HG03571 (cell line): ENCODE results near the gene GHRHR.

Source experiments
- ATAC-seq: cut with Tn5 transposase; IDR thresholded peaks from one replicate; pipeline ENCODE4 v1.9.1; 2021; ENCODE audit not compliant: unreplicated experiment

GHRHR gene

GRCh38 chr7:30984359-30985107 is 20.8 kb downstream of the GHRHR start:
- no peak for ATAC-seq

DNA sequence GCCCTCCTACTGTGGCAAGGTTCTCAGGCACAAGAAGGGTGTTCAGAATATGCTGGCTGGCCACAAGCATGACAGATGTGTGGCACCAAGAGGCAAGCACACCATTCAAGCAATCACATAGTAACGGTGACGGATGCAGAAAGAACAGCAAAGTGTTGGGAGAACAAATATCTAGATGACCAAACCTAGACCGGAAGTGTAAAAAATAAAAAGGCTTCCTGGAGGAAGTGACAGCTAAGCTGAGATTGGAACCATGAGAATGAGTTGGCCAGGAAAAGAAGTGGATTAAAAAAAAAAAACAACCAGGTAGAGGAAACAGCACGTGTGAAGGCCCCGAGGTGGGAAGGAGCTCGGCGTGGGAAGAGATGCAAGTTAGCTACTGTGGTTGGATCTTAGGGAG is 22.0 kb downstream of the GHRHR start:
- ATAC-seq, result no peak

DNA sequence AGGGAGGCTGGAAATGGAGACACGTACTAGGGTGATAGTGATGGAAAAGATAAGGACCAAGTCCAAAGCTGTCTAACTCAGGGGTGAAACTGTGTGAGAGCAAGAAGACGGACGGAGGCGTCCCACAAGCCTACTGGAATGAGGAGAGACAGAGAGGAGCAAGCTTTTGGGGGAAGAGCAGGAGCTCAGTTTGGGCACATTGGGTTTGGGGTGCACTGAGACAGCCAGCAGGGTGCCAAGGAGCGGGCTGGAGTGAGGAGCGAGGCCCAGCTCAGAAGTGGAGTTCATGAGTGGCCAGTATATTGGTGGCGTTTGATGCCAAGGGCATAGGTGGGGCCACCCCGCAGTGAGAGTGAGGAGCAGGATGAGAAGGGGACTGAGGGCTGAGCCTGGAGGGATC is 22.6 kb downstream of the GHRHR start:
- ATAC-seq, result no peak

- no peak for ATAC-seq
Measured at GRCh38 chr7:30986738-30987137, 23.0 kb downstream of the GHRHR start.

- ATAC-seq, result no peak
Measured at GRCh38 chr7:30987178-30987577, 23.4 kb downstream of the GHRHR start.

- ATAC-seq, result no peak
Measured at GRCh38 chr7:30987936-30988335, 24.2 kb downstream of the GHRHR start.

GRCh38 chr7:30988351-30989005 is 24.7 kb downstream of the GHRHR start:
- no peak for ATAC-seq

- ATAC-seq, result no peak
Measured at GRCh38 chr7:30989008-30989823, 25.5 kb downstream of the GHRHR start.

- no peak for ATAC-seq
Measured at GRCh38 chr7:30989824-30990672, 26.3 kb downstream of the GHRHR start.

DNA sequence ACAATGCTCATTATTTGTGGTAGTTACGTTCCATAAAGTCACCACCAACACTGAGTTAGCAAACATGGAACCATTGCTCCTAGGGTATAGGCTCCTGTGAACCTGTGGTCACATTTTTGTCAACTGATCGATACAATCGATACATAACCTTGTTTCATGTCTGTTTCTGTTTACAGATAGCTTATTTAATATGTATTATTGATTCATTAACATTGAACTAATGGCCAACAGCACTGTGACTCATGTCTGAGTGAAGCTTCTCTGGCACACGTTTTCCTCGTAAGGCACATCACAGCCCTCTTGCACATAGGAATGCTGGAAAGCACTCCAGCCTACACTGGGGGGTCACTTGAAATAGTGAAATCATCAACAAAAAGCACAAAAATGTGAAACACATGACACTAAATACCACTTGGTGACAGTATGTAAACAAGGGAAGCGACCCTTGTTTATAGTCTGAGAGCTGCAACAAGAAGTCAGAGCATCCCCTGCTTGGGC is 27.0 kb downstream of the GHRHR start:
- ATAC-seq, result no peak

DNA sequence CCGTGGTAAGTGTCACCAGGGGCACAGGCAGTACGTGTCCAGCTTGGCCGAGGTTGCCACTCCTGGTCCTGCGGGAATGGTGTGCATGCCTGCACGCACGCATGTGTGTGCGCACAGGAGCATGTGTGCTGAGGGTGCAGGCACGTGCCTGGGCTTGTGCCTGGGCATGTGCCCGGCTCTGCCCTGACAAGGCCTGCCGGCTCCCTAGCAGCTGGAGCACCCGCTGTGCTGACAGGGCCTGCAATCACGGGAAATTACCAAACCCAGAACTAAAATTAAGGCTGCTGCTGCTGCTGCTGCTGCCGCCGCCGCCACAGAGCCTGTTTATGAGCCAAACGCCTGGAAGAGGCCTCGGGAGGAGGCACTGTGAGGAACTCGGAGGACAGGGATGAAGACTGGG is 28.7 kb downstream of the GHRHR start:
- no peak for ATAC-seq

DNA sequence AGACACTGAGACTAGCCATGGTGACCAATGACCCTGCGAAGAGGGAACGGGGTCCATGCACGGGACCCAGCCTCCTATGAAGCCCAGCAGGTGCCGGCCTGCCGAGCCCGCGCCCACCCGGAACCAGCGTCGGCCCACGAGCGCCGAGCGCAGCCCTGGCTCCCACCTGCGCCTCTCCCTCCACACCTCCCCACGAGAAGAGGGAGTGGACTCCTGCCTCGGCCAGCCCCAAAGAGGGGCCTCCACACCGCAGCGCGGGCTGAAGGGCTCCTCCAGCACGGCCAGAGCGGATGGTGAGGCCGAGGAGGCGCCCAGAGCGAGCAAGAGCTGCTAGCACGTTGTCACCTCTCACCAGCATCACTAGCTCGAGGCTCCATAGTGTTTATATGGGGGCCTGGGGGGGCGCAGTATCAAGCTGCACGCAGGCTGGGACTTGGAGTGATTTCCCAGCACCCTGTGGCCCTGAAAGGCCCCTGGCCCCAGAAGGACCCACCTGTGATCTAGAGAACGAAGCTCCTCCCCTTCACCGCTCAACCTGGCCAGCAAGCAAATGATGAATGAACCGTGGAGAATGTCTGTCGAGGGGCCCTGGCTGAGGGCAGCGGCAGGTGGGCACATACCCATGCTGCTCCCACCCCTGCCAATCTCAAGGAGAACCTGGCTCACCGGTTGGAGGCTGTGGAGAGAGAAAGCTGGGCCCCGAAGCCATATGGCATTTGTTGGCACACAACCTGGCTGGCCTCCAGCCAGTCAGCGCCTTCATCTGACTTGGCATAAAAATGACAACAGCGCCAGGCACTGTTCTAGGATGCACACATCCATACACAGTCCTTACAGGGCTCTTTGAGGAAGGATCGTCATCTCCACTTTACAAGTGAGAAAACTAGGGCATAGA is 30.7 kb downstream of the GHRHR start:
- no peak for ATAC-seq

DNA sequence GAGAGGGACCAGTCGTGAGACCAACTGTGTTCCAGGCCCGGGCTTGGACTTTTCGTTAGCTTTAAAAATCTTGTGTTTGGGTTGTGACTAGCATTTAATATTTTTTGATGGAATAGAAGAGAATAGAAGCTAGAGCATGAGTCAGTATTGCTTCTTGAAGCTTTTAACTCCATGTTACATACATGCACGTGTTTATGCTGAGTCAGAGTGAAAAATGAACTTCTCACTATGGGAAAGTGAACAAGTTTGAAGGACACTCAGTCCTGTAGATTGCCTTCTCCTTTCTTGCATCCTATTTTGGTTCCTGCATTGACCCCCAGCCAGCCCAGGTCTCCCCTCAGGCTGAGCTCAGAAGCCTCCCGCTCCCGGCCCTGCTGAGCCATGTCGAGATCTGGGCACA is 31.8 kb downstream of the GHRHR start:
- no peak for ATAC-seq

- ATAC-seq, result no peak
Measured at GRCh38 chr7:30996256-30996655, 32.5 kb downstream of the GHRHR start.

GRCh38 chr7:30996883-30997282 is 33.1 kb downstream of the GHRHR start:
- no peak for ATAC-seq

DNA sequence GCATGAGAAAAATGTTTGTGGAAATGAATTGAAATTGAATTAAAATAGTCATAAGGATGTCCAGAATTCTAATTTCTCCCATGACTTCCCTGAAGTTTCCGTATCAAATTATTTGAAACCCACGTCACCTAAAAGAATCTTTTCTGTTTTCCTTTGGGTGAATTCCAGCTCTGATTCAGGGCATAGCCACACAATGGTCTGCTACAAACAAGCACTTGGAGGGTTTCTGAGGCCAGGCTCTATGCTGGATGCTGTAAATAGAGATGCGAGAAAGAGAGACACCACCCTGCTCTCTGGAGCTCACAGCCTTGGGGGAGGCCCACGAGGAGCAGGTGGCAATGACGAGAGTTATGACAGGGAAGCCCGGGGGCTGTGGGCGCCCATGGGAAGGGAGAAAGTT is 33.6 kb downstream of the GHRHR start:
- no peak for ATAC-seq

GRCh38 chr7:30998180-30998579 is 34.4 kb downstream of the GHRHR start:
- no peak for ATAC-seq

DNA sequence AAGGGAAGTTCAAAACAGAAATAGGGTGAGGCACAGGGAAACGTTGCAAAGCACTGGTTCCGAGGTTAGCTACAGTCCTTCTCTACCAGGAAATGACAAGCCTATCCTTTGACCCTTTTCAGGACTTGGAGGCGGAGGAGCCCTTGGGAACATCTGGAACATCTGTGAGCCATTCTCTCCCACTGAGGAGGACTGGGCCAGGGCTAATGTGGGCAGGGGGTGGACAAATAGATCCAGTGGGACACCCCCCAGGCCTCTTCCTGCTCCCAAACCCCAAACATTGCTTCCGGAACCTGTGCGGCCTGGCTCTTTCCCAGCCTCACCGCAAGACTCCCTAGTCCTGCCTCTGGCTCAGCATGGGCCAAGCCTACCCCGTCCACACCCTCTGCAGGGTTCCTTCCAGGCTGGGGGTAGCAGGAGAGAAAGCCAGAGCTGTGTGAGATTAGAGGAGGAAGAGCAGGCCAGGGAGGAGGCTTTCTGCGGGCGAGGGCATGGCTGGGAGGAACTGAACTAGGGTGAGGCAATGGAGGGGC is 36.5 kb downstream of the GHRHR start:
- no peak for ATAC-seq

GRCh38 chr7:31000779-31001178 is 37.0 kb downstream of the GHRHR start:
- ATAC-seq, result no peak

DNA sequence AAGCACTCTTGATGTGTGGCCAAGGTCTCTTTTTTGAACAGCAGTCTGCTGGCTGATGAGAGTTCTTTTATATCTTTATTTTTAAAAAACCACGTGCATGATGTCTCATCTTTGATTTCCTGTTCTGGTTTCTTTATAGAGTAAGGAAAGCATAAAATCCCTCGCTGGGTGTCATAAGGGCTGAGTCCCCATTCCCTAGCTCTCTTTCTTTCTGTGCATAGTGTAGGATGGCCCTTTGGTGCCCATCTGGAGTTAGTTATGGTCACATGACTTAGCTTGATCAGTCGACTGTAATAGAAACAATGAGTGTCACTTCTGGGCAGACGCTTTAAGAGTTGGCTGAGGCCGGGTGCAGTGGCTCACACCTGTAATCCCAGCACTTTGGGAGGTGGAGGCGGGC is 38.5 kb downstream of the GHRHR start:
- ATAC-seq, result no peak
